GM23338 (cell line): ENCODE measurements around the gene HSF4. TPM values are rescaled to one million over a fixed set of nuclear protein-coding genes. Genes with fewer than 3 reads are reported as not detected.

Experiments used
- ATAC-seq: fragments of 200-7000 bp; cut with Tn5 transposase; 3 replicates; pipeline ENCODE4 v1.9.1; 2020
- DNase-seq: peaks from one replicate; pipeline ENCODE4 v3.0.0-alpha.2; 2015; ENCODE audit warnings: low spot score
- H2AFZ ChIP-seq: fragments of 200-600 bp; sonication (generic); 2 replicates; pipeline ENCODE4 v1.8.0; 2016; ENCODE audit warnings: antibody characterized with exemption, mild to moderate bottlenecking, moderate library complexity
- H3F3A ChIP-seq: fragments of 200-600 bp; sonication (generic); replicated peaks from 2 replicates; pipeline ENCODE4 v1.8.0; 2017; ENCODE audit warnings: antibody characterized with exemption, mixed run types, low read depth
- H3K27ac ChIP-seq: fragments of 200-600 bp; sonication (generic); 2 replicates; pipeline ENCODE4 v1.6.1; 2016; ENCODE audit warnings: low read depth
- H3K27me3 ChIP-seq: fragments of 200-600 bp; sonication (generic); 2 replicates; pipeline ENCODE4 v1.8.0; 2016; ENCODE audit warnings: mild to moderate bottlenecking, mixed run types, moderate library complexity; ENCODE audit not compliant: insufficient read depth
- H3K36me3 ChIP-seq: fragments of 200-600 bp; sonication (generic); 2 replicates; pipeline ENCODE4 v1.8.0; 2016; ENCODE audit warnings: mild to moderate bottlenecking; ENCODE audit not compliant: insufficient read depth
- H3K4me1 ChIP-seq: fragments of 200-600 bp; sonication (generic); 2 replicates; pipeline ENCODE4 v1.8.0; 2016; ENCODE audit warnings: mild to moderate bottlenecking, moderate library complexity; ENCODE audit not compliant: insufficient read depth
- H3K4me2 ChIP-seq: fragments of 200-600 bp; sonication (generic); 2 replicates; pipeline ENCODE4 v1.7.1; 2017; ENCODE audit warnings: mixed run types
- H3K4me3 ChIP-seq: fragments of 200-600 bp; sonication (generic); 2 replicates; pipeline ENCODE4 v1.6.1; 2016; ENCODE audit warnings: mixed run types
- H3K79me2 ChIP-seq: fragments of 200-600 bp; sonication (generic); replicated peaks from 2 replicates; pipeline ENCODE4 v1.8.0; 2017; ENCODE audit warnings: mild to moderate bottlenecking; ENCODE audit not compliant: insufficient read depth
- H3K9me2 ChIP-seq: fragments of 200-600 bp; sonication (generic); 2 replicates; pipeline ENCODE4 v1.8.0; 2017; ENCODE audit not compliant: insufficient read depth
- H4K20me1 ChIP-seq: fragments of 200-600 bp; sonication (generic); replicated peaks from 2 replicates; pipeline ENCODE4 v1.8.0; 2017; ENCODE audit warnings: mild to moderate bottlenecking; ENCODE audit not compliant: insufficient read depth
- H3K27ac Mint-ChIP-seq: 2 replicates; pipeline ENCODE4 v1.8.0; 2020; ENCODE audit warnings: inconsistent platforms, mild to moderate bottlenecking, moderate library complexity, mixed read lengths
- H3K27me3 Mint-ChIP-seq: 3 replicates; pipeline ENCODE4 v1.8.0; 2022; ENCODE audit warnings: low read depth, mild to moderate bottlenecking, moderate library complexity, mixed read lengths, inconsistent platforms; ENCODE audit not compliant: insufficient read depth, poor library complexity
- H3K36me3 Mint-ChIP-seq: 3 replicates; pipeline ENCODE4 v1.8.0; 2021; ENCODE audit warnings: low read depth, mild to moderate bottlenecking, inconsistent platforms, moderate library complexity, mixed read lengths
- H3K4me1 Mint-ChIP-seq: 3 replicates; pipeline ENCODE4 v1.8.0; 2020; ENCODE audit warnings: mild to moderate bottlenecking, inconsistent platforms, mixed read lengths
- H3K4me3 Mint-ChIP-seq: 3 replicates; pipeline ENCODE4 v1.8.0; 2021; ENCODE audit warnings: moderate library complexity, mild to moderate bottlenecking, inconsistent platforms, mixed read lengths
- H3K9me3 Mint-ChIP-seq: 3 replicates; pipeline ENCODE4 v1.8.0; 2020; ENCODE audit warnings: moderate library complexity, mild to moderate bottlenecking, inconsistent platforms, mixed read lengths
- ETS1 ChIP-seq: IDR thresholded peaks from 2 replicates; pipeline ENCODE4 v1.6.1; 2016; ENCODE audit warnings: antibody characterized with exemption
- EZH2 ChIP-seq: fragments of 200-600 bp; sonication (generic); IDR thresholded peaks from one replicate; pipeline ENCODE4 v1.8.0; 2017; ENCODE audit warnings: antibody characterized with exemption, mild to moderate bottlenecking, low read depth; ENCODE audit not compliant: unreplicated experiment
- EZH2phosphoT487 ChIP-seq: fragments of 200-600 bp; sonication (generic); IDR thresholded peaks from one replicate; pipeline ENCODE4 v1.8.1; 2018; ENCODE audit warnings: antibody characterized with exemption; ENCODE audit not compliant: unreplicated experiment
- NANOG ChIP-seq: IDR thresholded peaks from 2 replicates; pipeline ENCODE4 v1.6.1; 2016; ENCODE audit warnings: antibody characterized with exemption, borderline replicate concordance
- STAT1 ChIP-seq: IDR thresholded peaks from one replicate; pipeline ENCODE4 v1.6.1; 2016; ENCODE audit warnings: antibody characterized with exemption; ENCODE audit not compliant: unreplicated experiment
- ZNF114 ChIP-seq: fragments of 250-450 bp; sonication (Bioruptor Pico); IDR thresholded peaks from 2 replicates; pipeline ENCODE4 v1.5.0; 2020; ENCODE audit warnings: mild to moderate bottlenecking, moderate library complexity
- polyA plus RNA-seq: library from polyadenylated mRNA; unstranded; fragments of >200 nt; fragmentation: Nextera tagmentation; extraction: Ambion mirVana; gene quantifications from 2 replicates; pipeline ENCODE4 v1.2.1, GENCODE V29; 2016
- total RNA-seq: library from RNA; depleted of rRNA; stranded (reverse); fragments of >200 nt; shearing (Covaris generic); gene quantifications from 2 replicates; pipeline ENCODE4 v1.2.3, GENCODE V29; 2014
- TF ChIP-seq, protein P1 (sequence below): IDR thresholded peaks from one replicate; pipeline ENCODE4 v1.6.1; 2018; ENCODE audit warnings: antibody characterized with exemption; ENCODE audit not compliant: unreplicated experiment
- TF ChIP-seq, protein P2 (sequence below): fragments of 250-450 bp; sonication (Bioruptor Pico); IDR thresholded peaks from 2 replicates; pipeline ENCODE4 v1.5.0; 2020; ENCODE audit warnings: mild to moderate bottlenecking, moderate library complexity

HSF4 gene
- total and polyA plus RNA-seq, 2 experiments from 2014 or later: 0.19 to 1.3 TPM

- peak overlapping the region; percentile 15 for H2AFZ ChIP-seq
- Mint-ChIP-seq H3K4me3 (no peak overlapping the region), H3K27ac (no peak overlapping the region), H3K27me3 (peaks cover 38% of the 10 kb centered on the region), H3K4me1 (peaks cover 19% of the 10 kb centered on the region), H3K9me3 (no peaks in the 10 kb centered on the region; the same call in 2 of the 3 replicates), H3K36me3 (no peaks in the 10 kb centered on the region; the same call in 2 of the 3 replicates)
- ATAC-seq (no peak), DNase-seq (no peak)
- H3K27me3 ChIP-seq: peaks cover 28% of the 10 kb centered on the region
- H3K4me2 ChIP-seq: peak overlapping the region; percentile 82
- H3K4me1 ChIP-seq: peaks cover 18% of the 10 kb centered on the region
- no peaks in the 10 kb centered on the region for H3K9me2 ChIP-seq
- H4K20me1 ChIP-seq: no peaks in the 10 kb centered on the region
- no peak overlapping the region for H3K27ac ChIP-seq
- H3F3A ChIP-seq: peaks cover 3% of the 10 kb centered on the region; the same call in 1 of the 2 replicates
- peaks cover 10% of the 10 kb centered on the region for H3K79me2 ChIP-seq
- peak overlapping the region; percentile 63 for H3K4me3 ChIP-seq
- no peaks in the 10 kb centered on the region for H3K36me3 ChIP-seq
- TF ChIP-seq ETS1 (no peak), NANOG (no peak), EZH2phosphoT487 (no peak), ZNF114 (no peak), EZH2 (no peak), STAT1 (no peak)
- TF ChIP-seq, protein P1, sequence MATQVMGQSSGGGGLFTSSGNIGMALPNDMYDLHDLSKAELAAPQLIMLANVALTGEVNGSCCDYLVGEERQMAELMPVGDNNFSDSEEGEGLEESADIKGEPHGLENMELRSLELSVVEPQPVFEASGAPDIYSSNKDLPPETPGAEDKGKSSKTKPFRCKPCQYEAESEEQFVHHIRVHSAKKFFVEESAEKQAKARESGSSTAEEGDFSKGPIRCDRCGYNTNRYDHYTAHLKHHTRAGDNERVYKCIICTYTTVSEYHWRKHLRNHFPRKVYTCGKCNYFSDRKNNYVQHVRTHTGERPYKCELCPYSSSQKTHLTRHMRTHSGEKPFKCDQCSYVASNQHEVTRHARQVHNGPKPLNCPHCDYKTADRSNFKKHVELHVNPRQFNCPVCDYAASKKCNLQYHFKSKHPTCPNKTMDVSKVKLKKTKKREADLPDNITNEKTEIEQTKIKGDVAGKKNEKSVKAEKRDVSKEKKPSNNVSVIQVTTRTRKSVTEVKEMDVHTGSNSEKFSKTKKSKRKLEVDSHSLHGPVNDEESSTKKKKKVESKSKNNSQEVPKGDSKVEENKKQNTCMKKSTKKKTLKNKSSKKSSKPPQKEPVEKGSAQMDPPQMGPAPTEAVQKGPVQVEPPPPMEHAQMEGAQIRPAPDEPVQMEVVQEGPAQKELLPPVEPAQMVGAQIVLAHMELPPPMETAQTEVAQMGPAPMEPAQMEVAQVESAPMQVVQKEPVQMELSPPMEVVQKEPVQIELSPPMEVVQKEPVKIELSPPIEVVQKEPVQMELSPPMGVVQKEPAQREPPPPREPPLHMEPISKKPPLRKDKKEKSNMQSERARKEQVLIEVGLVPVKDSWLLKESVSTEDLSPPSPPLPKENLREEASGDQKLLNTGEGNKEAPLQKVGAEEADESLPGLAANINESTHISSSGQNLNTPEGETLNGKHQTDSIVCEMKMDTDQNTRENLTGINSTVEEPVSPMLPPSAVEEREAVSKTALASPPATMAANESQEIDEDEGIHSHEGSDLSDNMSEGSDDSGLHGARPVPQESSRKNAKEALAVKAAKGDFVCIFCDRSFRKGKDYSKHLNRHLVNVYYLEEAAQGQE: no peak
- TF ChIP-seq, protein P2, sequence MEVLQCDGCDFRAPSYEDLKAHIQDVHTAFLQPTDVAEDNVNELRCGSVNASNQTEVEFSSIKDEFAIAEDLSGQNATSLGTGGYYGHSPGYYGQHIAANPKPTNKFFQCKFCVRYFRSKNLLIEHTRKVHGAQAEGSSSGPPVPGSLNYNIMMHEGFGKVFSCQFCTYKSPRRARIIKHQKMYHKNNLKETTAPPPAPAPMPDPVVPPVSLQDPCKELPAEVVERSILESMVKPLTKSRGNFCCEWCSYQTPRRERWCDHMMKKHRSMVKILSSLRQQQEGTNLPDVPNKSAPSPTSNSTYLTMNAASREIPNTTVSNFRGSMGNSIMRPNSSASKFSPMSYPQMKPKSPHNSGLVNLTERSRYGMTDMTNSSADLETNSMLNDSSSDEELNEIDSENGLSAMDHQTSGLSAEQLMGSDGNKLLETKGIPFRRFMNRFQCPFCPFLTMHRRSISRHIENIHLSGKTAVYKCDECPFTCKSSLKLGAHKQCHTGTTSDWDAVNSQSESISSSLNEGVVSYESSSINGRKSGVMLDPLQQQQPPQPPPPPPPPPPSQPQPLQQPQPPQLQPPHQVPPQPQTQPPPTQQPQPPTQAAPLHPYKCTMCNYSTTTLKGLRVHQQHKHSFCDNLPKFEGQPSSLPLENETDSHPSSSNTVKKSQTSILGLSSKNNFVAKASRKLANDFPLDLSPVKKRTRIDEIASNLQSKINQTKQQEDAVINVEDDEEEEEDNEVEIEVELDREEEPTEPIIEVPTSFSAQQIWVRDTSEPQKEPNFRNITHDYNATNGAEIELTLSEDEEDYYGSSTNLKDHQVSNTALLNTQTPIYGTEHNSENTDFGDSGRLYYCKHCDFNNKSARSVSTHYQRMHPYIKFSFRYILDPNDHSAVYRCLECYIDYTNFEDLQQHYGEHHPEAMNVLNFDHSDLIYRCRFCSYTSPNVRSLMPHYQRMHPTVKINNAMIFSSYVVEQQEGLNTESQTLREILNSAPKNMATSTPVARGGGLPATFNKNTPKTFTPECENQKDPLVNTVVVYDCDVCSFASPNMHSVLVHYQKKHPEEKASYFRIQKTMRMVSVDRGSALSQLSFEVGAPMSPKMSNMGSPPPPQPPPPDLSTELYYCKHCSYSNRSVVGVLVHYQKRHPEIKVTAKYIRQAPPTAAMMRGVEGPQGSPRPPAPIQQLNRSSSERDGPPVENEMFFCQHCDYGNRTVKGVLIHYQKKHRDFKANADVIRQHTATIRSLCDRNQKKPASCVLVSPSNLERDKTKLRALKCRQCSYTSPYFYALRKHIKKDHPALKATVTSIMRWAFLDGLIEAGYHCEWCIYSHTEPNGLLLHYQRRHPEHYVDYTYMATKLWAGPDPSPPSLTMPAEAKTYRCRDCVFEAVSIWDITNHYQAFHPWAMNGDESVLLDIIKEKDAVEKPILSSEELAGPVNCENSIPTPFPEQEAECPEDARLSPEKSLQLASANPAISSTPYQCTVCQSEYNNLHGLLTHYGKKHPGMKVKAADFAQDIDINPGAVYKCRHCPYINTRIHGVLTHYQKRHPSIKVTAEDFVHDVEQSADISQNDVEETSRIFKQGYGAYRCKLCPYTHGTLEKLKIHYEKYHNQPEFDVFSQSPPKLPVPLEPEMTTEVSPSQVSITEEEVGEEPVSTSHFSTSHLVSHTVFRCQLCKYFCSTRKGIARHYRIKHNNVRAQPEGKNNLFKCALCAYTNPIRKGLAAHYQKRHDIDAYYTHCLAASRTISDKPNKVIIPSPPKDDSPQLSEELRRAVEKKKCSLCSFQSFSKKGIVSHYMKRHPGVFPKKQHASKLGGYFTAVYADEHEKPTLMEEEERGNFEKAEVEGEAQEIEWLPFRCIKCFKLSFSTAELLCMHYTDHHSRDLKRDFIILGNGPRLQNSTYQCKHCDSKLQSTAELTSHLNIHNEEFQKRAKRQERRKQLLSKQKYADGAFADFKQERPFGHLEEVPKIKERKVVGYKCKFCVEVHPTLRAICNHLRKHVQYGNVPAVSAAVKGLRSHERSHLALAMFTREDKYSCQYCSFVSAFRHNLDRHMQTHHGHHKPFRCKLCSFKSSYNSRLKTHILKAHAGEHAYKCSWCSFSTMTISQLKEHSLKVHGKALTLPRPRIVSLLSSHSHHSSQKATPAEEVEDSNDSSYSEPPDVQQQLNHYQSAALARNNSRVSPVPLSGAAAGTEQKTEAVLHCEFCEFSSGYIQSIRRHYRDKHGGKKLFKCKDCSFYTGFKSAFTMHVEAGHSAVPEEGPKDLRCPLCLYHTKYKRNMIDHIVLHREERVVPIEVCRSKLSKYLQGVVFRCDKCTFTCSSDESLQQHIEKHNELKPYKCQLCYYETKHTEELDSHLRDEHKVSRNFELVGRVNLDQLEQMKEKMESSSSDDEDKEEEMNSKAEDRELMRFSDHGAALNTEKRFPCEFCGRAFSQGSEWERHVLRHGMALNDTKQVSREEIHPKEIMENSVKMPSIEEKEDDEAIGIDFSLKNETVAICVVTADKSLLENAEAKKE (CRISPR knock-in tag): no peak
Measured at GRCh38 chr16:67183284-67183626, 18.7 kb downstream of the HSF4 start.
